Fibroblast of the aortic adventitia (primary cell): ENCODE measurements around the gene GDF7. TPM values are rescaled to one million over a fixed set of nuclear protein-coding genes. Genes with fewer than 3 reads are reported as not detected.

Experiments used
- DNase-seq: peaks from one replicate; pipeline ENCODE4 v3.0.0-alpha.2; 2010; ENCODE audit warnings: low read depth
- H3K4me3 ChIP-seq: 2 replicates; pipeline ENCODE4 v1.5.1; 2011; ENCODE audit warnings: low read depth, mild to moderate bottlenecking, control low read depth, low read length, moderate library complexity
- total RNA-seq: library from RNA; depleted of rRNA; stranded (reverse); fragments of >200 nt; gene quantifications from 2 replicates; pipeline ENCODE4 v1.2.3, GENCODE V29; 2012; ENCODE audit warnings: low replicate concordance
- TF ChIP-seq, protein P1 (sequence below): IDR thresholded peaks from 2 replicates; pipeline ENCODE4 v1.5.1; 2011; ENCODE audit warnings: mild to moderate bottlenecking, low read length, control low read depth, inconsistent platforms; ENCODE audit not compliant: insufficient read depth

GDF7 gene
- total RNA-seq, 1 donor: under 0.01 TPM

DNA sequence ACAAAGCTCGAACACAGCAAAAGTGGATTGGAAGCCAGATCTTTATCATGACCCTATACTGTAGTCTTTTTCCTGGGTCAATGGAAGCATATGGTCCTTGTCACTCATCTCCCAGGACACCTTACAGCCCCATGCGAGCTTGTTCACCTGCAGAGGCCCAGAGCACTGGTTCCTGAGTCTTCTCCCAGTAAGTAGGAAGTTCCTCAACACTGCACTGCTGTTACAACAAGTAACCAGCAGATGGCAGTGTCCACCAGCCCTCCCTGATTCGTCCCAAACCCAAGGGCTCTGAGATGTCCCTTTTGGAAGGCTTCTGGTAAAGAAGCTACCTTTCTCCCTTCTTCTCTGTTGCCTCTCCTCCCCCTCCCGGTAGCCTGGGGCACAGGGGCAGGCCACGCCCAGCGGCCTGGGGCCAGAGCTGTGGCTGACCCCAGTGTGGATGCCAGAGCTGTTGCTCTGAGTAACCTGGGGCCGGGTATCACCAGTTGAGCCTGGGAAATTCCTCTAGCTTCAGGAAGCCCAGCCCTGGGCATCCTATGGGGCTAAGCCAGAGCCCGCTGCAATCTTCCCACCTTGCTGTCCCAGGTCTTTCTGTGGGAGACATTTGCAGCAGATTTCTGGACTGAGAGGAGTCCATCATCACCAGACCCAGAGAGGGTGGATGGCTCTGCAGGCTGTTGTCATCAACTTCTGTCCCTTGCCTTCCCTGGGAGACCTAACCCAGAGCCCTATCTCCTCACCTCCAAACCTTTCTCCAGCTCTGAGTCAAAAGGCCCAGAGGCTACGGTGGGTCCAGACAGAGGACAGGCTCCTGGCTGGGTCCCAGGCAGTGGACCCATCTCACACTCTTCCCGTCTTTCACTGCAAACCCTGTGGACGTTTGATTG lies 5.3 kb upstream of the GDF7 start:
- TF ChIP-seq, protein P1, sequence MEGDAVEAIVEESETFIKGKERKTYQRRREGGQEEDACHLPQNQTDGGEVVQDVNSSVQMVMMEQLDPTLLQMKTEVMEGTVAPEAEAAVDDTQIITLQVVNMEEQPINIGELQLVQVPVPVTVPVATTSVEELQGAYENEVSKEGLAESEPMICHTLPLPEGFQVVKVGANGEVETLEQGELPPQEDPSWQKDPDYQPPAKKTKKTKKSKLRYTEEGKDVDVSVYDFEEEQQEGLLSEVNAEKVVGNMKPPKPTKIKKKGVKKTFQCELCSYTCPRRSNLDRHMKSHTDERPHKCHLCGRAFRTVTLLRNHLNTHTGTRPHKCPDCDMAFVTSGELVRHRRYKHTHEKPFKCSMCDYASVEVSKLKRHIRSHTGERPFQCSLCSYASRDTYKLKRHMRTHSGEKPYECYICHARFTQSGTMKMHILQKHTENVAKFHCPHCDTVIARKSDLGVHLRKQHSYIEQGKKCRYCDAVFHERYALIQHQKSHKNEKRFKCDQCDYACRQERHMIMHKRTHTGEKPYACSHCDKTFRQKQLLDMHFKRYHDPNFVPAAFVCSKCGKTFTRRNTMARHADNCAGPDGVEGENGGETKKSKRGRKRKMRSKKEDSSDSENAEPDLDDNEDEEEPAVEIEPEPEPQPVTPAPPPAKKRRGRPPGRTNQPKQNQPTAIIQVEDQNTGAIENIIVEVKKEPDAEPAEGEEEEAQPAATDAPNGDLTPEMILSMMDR: peak; percentile 99
- H3K4me3 ChIP-seq: no peak overlapping the region
- peak; percentile 85 for DNase-seq

DNA sequence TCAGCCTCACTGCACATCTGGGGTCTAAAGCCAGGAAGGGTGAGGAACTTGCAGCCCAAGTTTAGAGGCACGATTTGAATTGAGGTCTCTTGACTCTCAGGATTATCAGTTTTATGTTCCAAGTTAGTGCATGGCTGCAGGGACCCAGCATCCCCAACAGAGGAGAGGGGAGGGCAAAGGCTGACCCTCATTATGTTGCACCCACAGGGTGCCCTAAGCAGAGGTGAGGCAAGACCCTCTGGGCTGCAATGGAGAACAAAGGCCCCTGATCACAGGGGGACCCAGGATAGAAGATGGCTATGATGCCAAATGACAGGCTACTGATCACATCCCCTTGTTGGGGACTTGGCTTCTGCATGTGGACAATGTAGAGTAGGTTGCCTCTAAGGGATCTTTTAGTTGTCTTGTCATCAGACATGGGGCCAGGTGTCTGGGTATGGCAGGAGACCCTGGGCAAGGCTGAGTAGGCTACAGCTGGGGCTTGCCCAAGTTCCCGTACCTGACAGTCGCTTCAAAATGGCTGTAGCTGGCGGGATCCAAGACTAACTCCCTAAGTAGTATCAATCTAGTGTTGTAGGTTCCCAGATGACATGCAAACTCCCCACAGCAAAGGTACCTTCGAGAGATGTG lies 4.5 kb upstream of the GDF7 start:
- DNase-seq: no peak
- H3K4me3 ChIP-seq: no peak overlapping the region
- TF ChIP-seq, protein P1: no peak

DNA sequence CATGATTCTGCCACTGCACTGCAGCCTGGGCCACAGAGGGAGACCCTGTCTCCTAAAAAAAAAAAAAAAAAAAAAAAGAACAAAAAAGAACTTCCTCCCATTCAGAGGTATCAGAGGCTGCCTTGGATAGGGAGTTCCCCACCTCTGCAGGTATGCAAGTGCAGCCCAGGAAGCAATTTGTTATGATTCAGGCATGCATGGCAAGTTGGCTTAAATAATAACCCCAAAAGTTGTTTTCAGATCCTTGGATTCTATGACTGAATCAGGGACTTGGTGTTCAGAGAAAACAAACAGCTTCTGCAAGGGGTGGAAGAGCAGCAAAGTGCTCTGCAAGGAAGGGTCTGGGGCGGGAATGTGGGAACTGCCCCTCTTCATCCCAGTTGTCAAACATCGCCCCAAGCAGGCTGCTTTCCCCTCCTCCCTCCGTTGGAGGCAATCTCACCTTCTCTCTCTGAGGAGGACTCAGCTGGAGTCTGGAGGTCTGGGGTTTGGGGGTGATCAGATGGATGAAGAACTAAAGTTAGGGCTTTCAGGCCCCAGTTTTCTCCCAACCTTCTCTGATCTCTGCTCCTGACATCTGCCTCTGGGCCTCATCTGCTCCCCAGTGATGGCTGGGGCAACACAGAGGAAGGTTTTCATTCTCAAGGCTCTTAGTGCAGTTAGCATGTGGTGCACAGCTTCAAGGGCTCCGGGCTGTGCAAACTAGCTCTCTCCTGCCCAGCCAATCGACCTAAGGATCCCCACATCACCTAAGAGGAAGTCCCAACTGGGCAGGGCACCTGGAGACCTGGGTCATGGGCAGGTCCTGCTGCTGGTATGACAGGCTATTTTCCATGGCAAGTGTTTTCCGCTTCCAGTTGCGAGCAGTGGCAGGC lies 3.5 kb upstream of the GDF7 start:
- DNase-seq: no peak
- TF ChIP-seq, protein P1: no peak
- no peak overlapping the region for H3K4me3 ChIP-seq

DNA sequence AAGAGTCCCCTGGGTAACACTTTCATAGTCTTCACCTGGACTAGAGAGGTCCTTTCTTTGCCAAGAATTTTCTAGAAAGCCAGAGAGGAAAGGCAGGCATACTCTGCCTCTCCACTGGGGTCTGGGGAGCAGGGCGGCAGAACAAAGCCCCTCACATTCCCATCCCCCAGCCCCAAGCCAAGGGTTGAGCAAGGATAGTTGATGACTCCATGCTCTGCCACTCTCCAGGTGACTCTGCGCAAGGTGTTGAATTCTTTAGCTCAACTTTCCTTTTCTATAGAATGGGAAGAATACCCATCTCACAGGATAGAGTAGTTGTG lies 2.9 kb upstream of the GDF7 start:
- TF ChIP-seq, protein P1: no peak
- no peak for DNase-seq

DNA sequence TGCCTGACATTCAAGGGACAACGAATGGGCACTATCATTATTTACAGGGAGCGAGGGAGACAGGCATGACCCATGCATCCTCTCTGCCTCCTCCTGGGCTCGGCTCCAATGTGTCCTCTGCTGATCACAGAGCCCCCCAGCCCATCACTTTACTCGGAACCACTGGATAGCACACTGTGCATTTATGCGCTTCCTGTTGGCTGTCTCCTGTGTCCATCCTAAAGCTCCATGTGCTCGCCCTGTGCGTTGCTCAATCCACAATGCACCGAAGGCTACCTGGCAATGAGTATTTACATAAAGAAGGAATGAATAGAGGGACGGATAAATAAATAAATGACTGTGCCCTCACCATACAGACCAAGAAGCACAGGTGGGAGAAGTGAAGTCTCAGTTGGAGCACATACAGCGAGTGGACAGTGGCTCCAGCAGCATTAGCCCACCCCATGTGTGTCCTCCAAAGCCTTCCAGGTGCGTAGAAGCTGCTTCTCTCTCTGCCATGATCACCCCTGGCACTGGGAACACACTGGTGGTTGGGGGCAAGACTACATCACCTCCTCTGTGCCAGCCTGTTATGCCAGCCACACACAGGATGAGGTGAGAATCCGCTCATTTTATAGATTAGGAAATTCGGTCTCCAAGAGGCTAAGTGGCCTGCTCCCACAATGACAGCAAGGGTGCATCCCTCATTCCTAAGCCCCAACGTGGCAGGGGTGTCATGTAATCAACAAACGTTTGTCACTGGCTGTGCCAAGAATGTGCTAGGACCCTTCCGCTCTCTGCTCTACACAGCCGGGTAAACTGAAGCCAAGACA lies 2.3 kb upstream of the GDF7 start:
- TF ChIP-seq, protein P1: no peak
- no peak overlapping the region for H3K4me3 ChIP-seq
- no peak for DNase-seq

More for the DNA sequence above, 2.9 kb upstream of the GDF7 start:
- H3K4me3 ChIP-seq: no peak overlapping the region
